ENCODE measurements around the gene TPCN1.

GRCh38 chr12:113197518-113198077, 23.7 kb upstream of the TPCN1 start:
- TF ChIP-seq POLR2A (IDR thresholded peaks at IDR 0.05) = no peak
- no peak for TF ChIP-seq CTCF (IDR thresholded peaks at IDR 0.05)
